ENCODE measurements around the gene ITGA1.
"Not testable (repeated sequence)": the region's sequence is repeated elsewhere in the genome, so short reads cannot be mapped to it uniquely, and the experiment has no call there.

Gene ITGA1

DNA sequence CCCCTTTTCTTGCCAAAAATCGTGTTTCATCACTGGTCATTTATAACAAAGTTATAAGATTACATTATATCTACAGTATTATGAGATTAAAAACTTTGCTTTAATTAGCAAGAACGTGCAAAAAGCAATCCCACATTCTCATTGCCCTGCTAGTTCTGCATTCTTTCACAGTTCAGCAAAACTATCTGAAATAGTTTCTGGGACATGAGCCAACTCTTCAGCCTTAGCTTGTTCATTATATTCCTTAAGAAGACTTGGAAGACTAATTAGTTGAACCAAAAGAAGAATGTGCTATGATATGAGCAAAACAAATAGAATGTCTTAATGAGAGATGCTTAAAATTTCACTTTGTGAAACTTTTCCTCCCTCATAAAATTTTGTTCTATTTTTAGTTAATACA, 76.7 kb downstream of the ITGA1 start:
- no peak for DNase-seq (ENCODE audit: low read depth in 3 of 3)

DNA sequence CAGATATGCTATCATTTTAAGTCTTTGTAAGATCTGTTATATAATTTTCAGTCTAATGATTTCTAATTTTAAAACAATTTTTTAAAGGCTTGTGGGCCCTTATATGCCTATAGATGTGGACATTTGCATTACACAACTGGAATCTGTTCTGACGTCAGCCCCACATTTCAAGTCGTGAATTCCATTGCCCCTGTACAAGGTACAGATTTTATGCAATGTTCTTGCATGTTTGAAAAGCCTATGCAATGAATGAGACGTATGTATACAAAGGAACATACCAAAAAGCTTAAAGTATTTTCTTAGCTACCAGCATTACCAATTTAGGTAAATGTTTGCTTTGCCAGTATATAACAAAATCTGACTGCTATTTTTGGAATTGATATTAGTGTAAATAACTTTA, 77.2 kb downstream of the ITGA1 start:
- no peak for DNase-seq (ENCODE audit: low read depth in 3 of 3)

DNA sequence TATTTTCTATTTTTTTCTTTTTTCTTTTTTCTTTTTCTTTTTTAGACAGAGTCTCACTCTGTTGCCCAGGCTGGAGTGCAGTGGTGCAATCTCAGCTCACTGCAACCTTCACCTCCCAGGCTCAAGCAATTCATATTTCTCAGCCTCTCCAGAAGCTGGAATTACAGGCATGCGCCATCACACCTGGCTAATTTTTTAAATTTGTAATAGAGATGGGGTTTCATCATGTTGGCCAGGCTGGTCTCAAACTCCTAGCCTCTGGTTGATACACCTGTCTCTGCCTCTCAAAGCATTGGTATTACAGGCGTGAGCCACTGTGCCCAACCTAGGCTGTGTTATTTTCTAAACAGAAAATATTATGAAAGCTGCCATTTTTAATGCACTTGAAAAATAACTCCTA, 78.3 kb downstream of the ITGA1 start:
- not testable (repeated sequence) for DNase-seq (ENCODE audit: low read depth in 3 of 3)

GRCh38 chr5:52867809-52868208, 80.1 kb downstream of the ITGA1 start:
- no peak for DNase-seq (ENCODE audit: low read depth in 3 of 3)

DNA sequence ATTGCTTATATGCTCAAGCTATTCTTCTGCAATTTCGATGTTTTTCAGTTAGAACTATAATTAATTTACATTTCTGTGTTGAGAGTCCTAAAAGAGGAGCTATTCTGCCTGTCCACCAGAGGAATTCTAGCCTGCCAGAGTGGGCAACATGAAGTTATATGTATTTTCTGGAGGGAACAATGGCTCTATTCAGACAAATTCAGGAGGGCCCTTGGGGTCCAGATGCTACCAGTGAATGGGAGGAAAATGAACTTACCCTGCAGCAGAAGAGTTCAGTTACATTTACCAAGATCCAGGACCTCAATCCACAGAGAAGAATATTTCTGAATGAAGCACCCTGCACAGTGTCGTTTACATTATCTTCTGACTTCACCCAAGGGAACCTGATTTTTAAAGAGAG, 80.7 kb downstream of the ITGA1 start:
- no peak for DNase-seq (ENCODE audit: low read depth in 3 of 3)

DNA sequence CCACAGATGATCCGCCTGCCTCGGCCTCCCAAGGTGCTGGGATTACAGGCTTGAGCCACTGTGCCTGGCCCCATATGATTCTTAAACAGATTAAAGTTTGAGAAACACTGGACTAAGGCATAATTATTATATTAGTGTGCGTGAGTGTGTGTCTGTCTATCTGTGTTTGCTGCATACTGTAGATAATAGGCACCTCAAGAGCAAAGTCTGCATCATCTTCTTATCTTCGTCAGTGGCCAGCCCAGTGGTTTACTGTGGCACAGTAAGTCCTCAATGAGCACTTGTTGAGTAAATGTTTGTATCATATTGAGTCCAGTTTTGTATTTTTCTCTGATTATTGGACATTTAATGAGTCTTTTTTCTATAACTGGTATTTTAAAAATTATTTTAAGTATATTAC, 81.7 kb downstream of the ITGA1 start:
- no peak for DNase-seq (ENCODE audit: low read depth in 3 of 3)

DNA sequence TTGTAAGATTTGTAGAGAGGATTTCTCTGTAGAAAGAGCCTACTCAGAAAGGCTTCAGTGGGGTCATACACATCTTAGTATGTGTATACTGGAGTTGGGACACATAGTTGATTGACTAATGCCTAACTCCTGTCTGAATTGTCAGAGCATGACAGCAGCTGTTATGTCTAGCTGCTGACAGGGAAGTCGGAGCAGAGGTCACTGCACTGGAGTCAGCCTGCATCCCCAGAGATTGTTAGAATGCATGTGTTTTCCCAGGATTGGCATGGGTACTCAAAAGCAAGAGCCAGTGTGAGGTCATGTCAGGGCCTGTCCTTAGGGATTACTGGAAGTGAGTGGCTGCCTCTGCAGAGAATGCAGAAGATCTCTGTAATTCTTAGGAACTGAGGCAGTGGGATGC, 82.7 kb downstream of the ITGA1 start:
- DNase-seq (ENCODE audit: low read depth in 3 of 3) = no peak

DNA sequence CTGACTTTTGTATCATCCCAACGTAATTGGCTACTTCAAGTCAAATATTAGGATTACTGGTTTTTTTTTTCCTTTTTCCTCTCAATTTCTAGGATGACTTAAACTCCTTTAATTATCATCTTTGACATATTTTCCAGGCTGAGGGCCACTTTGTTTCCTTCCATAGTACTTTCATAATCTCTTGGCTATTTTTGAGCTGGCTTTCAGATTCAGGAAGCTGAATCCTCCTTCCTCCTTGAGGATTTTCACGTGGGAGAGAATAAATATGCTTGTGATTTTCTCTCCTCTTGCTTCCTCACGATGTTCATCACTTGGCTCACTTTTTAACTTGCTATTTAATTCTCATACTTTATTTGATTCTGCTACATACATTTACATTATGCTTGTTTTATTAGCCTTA, 88.1 kb downstream of the ITGA1 start:
- DNase-seq (ENCODE audit: low read depth in 3 of 3) = no peak

DNA sequence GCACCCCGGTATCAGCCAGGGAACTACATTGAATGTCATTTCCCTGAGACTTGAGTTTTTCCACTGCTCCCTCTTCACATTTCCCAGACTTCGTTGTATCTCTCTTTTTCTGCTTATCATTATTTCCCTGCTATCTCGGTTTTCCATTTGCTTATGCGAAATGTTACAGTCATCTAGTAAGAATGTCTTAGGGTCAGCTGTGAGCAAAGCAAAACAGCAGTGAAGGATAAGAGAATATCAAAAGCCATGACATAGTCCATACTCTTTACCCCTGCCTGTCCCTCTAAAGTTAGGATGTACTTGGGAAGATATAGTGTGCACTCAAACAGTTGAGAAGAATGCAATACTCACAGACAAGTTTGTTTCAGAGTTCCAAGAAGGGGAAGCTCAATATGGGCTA, 88.7 kb downstream of the ITGA1 start:
- DNase-seq (ENCODE audit: low read depth in 3 of 3) = no peak

- DNase-seq (ENCODE audit: low read depth in 3 of 3) = no peak
Observed at GRCh38 chr5:52878656-52879055, 90.9 kb downstream of the ITGA1 start.

- no peak for DNase-seq (ENCODE audit: low read depth in 3 of 3)
Observed at GRCh38 chr5:52880541-52880940, 92.8 kb downstream of the ITGA1 start.

GRCh38 chr5:52881468-52881867, 93.8 kb downstream of the ITGA1 start:
- DNase-seq (ENCODE audit: low read depth in 3 of 3) = no peak

DNA sequence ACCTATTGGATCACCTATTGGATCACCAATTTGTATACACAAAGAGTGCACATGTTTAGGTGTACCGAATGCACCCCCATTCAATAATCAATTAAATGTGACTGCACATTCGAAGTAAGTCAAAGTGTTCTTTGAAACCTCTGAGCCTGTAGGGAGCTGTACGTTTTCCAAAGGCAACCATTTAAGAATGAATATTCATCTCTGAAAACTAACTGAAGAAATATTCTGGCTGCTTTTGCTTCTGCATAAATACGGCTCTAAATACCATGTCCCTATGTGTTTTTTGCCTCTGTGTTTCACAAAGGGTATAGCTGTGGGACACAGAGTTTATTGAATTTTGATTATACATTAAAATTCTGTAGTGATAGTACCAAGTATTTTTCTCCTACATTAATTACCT, 95.4 kb downstream of the ITGA1 start:
- no peak for DNase-seq (ENCODE audit: low read depth in 3 of 3)

DNA sequence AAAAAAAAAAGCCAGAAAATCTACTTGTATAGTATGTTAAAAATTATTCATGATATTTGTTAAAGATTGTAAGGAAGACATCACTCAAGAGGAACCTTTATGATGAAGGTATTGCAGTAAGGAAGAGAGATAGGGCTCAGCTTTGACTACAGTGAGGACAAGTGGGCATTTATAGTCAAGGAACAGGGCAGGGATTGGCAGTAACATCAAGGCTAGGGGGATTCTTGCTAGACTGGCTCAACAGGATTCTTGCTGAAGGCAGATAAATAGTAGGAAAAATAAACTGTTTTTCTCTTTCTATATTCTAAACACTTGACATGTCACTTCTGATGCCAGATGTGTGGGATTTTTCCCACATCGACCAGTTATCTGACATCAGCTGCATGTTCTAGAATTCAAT, 96.7 kb downstream of the ITGA1 start:
- no peak for DNase-seq (ENCODE audit: low read depth in 3 of 3)

DNA sequence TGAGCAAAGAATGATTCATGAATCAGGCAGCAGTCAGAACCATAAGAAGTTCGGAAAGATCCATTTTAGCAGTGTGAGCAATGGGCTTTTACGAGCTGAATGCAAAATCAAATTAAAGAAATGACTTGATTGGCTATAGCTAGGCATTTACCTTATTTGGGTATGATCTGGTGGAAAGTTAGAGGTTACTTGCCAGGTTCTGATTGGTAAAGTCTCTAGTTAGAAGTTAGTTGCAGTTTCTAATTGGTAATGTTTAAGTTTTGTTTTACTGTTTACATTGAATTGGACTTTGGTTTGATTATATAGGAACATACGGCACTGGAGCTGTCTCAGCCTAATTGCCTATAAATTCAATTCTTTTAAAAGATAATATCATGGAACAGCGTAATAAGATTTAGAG, 97.9 kb downstream of the ITGA1 start:
- DNase-seq (ENCODE audit: low read depth in 3 of 3) = no peak

GRCh38 chr5:52886206-52886605, 98.5 kb downstream of the ITGA1 start:
- DNase-seq (ENCODE audit: low read depth in 3 of 3) = no peak

DNA sequence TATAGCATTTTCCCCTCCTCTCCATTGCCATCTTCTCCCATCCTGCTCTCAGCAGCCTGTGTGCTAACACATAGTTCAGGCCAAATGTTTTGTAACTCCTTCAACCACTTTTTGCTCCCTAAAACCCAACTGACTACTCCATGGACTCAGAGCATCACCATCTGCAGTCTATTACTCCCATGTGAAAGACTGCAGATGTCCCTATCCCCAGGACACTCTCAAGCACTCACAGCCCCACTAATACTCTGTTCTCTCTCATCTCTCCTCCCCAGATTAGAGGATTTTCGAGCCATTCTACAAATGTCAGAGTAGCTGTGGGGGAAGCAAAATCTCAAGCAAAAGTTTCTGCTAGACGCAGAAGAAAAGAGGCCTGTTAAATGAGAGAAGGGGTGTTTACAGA, 99.3 kb downstream of the ITGA1 start:
- DNase-seq (ENCODE audit: low read depth in 3 of 3) = no peak

DNA sequence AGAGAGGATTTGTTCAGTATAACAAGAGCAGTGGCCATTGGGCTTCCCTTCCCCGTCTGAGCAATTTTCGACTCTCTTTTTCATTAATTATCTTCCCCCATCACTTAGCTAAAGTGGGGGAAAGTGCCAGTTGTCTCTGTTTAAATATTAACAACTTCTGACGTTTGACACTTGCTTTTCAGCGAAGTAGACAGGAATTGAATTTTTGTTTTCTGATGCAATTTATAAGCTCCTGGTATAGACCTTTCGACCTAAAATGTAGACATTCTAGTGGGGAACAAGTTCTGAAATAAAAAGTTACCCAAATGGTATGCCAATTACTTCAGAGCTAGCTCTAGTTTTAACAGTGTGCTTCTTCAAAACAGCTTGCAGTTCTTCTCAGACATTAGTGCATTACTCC, 100.6 kb downstream of the ITGA1 start:
- DNase-seq (ENCODE audit: low read depth in 3 of 3) = no peak

GRCh38 chr5:52892242-52892878, 104.6 kb downstream of the ITGA1 start:
- no peak for DNase-seq (ENCODE audit: low read depth in 3 of 3)

GRCh38 chr5:52893105-52893504, 105.4 kb downstream of the ITGA1 start:
- no peak for DNase-seq (ENCODE audit: low read depth in 3 of 3)

DNA sequence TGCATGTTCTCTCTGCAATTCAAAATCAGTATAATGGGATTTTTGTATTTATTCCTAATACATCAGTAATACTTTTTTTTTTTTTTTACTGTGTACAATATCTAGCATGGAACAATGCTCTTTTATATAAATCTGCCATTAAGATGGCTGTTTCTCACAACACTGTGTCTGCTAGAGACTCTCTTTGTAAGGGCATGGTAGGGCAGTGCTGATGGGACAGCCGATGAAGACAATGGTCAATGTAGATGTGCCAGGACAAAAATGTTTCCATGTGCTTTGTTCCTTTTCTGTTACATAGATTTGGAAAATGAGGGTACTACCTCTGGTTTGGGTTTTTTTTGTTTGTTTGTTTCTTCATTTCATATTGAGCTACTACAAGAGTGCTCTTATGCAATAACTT, 106.1 kb downstream of the ITGA1 start:
- no peak for DNase-seq (ENCODE audit: low read depth in 3 of 3)

DNA sequence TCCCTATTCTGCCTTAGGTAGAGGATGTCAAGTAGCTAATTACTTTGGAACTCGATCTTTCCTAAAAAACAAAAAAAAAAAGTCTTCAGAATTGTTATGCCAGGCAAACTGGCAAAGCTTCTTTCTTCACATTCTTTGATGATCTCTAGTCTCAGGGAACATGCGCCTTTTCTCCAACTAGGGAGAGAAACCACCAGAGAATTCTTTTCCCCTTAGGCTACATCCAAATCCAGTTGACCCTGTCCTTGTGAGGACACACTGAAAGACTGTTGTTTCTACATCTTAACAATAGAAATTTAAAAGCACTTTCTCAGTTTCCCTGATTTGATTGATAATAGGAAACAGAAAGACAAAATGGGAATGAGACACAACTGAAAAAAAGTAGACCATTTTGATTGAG, 106.7 kb downstream of the ITGA1 start:
- no peak for DNase-seq (ENCODE audit: low read depth in 3 of 3)

- no peak for DNase-seq (ENCODE audit: low read depth in 3 of 3)
Observed at GRCh38 chr5:52895075-52895474, 107.4 kb downstream of the ITGA1 start.

DNA sequence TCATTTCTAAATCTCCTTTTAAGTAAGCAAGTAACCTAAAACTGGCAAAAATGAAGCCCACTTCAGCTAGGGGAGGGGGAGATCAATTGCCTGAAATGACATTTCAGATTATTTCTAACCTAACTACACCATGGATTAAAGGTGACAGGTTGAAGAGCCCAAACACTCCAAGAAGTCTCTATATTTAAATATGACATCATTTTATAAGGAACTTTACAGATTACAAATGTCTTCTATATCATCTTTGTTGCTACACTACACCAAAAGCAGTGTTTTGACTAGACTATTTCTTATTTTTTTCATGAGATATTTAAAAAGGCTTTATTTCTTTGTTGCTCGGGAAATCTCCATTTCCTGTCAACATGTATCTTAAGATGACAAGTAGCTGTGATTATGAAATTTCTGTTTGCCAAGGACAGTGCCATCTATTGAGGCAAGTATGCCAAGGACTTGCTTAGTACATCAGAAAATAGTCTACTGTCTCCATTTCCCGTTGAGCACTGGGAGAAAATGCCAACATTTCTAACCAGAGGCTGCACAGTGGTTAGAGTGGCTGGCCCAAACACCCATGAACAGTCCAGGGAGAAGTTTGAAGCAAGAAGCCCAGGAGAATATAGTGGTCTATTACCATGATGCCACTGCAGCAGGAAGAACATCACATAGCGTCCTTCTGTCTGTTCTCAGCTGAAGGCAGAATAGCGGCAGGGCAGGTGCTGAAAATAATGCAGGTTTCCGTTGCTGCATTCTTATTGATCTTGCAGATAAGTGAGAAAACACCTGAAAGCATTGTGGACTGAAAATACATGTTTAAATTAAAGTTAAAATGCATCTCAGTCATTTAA, 108.1 kb downstream of the ITGA1 start:
- DNase-seq (ENCODE audit: low read depth in 3 of 3) = no peak

All from stimulated activated CD4-positive, alpha-beta T cell treated with anti-CD3 and anti-CD28 coated beads, TNF-alpha, amount 100 ng/mL, for 48 hours (primary cell).